Activated B cell treated with CpG ODN at 0.5 μM for 24 hours (primary cell): ENCODE measurements around the gene KCNJ6. TPM values are rescaled to one million over a fixed set of nuclear protein-coding genes. Genes with fewer than 3 reads are reported as not detected.

Experiments used
- ATAC-seq: fragments of 200-7000 bp; cut with Tn5 transposase; one replicate; pipeline ENCODE4 v1.10.0; 2021; ENCODE audit warnings: low read depth, mild to moderate bottlenecking, moderate library complexity
- CTCF ChIA-PET: fragments of 350-600 bp; sonication (Branson Sonifier 250); formaldehyde crosslinking; loops from one replicate; lab custom pipeline; 2021; ENCODE audit warnings: antibody characterized with exemption; lab: Charles Lee
- POLR2A ChIA-PET: fragments of 350-600 bp; sonication (Branson Sonifier 250); formaldehyde crosslinking; loops from one replicate; lab custom pipeline; 2021; ENCODE audit warnings: antibody characterized with exemption; lab: Charles Lee
- DNase-seq: peaks from one replicate; pipeline ENCODE4 v3.0.0; 2022
- H3K27ac Mint-ChIP-seq: one replicate; pipeline ENCODE4 v1.8.0; 2020; ENCODE audit warnings: mixed read lengths
- H3K27me3 Mint-ChIP-seq: one replicate; pipeline ENCODE4 v1.8.0; 2021; ENCODE audit warnings: mixed read lengths
- H3K36me3 Mint-ChIP-seq: one replicate; pipeline ENCODE4 v1.8.0; 2021; ENCODE audit warnings: low read depth, mixed read lengths
- H3K4me1 Mint-ChIP-seq: one replicate; pipeline ENCODE4 v1.8.0; 2021; ENCODE audit warnings: mixed read lengths
- H3K4me3 Mint-ChIP-seq: one replicate; pipeline ENCODE4 v1.8.0; 2020; ENCODE audit warnings: mild to moderate bottlenecking, mixed read lengths
- H3K9me3 Mint-ChIP-seq: one replicate; pipeline ENCODE4 v1.8.0; 2020; ENCODE audit warnings: mixed read lengths
- intact Hi-C: fragments of 100-400 bp; cut with micrococcal nuclease; formaldehyde crosslinking; loops from one replicate; pipeline ENCODE4 v1.15.1; 2024
- total RNA-seq: library from RNA; stranded (reverse); gene quantifications from 2 replicates; pipeline ENCODE4 v1.2.3, GENCODE V29; 2022
- TF ChIP-seq, protein P1 (sequence below): fragments of 200-600 bp; IDR thresholded peaks from one replicate; pipeline ENCODE4 v1.8.0; 2022; ENCODE audit warnings: antibody characterized with exemption, mild to moderate bottlenecking

Gene KCNJ6
- total RNA-seq, 1 donor from 2014 or later: not detected

DNA sequence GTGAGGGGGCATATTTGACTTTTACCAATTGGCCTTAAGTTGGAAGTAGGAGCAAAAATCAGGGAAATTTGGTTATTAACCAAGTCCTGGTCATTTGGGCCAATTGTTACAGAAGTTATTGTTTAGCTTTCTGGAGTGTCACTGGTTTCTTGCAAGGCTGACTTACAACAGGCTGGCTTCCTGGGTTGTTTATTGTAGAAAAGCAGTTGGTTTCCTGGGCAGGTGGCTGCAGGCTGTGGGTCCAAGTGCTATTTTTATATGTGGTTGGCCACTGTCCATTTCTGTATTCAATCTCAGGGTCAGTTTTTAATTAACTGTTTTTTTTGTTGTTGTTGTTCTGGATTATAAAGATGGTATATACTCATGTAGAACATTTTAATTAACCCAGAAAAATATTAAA is 174.1 kb downstream of the KCNJ6 start:
- DNase-seq: no peak
- CTCF ChIA-PET: no interaction called here
- Mint-ChIP-seq H3K27ac (no peak overlapping the region), H3K9me3 (no peaks in the 10 kb centered on the region), H3K27me3 (no peaks in the 10 kb centered on the region), H3K36me3 (no peaks in the 10 kb centered on the region), H3K4me1 (no peaks in the 10 kb centered on the region), H3K4me3 (no peak overlapping the region)
- TF ChIP-seq, protein P1, sequence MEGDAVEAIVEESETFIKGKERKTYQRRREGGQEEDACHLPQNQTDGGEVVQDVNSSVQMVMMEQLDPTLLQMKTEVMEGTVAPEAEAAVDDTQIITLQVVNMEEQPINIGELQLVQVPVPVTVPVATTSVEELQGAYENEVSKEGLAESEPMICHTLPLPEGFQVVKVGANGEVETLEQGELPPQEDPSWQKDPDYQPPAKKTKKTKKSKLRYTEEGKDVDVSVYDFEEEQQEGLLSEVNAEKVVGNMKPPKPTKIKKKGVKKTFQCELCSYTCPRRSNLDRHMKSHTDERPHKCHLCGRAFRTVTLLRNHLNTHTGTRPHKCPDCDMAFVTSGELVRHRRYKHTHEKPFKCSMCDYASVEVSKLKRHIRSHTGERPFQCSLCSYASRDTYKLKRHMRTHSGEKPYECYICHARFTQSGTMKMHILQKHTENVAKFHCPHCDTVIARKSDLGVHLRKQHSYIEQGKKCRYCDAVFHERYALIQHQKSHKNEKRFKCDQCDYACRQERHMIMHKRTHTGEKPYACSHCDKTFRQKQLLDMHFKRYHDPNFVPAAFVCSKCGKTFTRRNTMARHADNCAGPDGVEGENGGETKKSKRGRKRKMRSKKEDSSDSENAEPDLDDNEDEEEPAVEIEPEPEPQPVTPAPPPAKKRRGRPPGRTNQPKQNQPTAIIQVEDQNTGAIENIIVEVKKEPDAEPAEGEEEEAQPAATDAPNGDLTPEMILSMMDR: no peak
- POLR2A ChIA-PET: no interaction called here
- intact Hi-C loops: no loop called here
- ATAC-seq: no peak

DNA sequence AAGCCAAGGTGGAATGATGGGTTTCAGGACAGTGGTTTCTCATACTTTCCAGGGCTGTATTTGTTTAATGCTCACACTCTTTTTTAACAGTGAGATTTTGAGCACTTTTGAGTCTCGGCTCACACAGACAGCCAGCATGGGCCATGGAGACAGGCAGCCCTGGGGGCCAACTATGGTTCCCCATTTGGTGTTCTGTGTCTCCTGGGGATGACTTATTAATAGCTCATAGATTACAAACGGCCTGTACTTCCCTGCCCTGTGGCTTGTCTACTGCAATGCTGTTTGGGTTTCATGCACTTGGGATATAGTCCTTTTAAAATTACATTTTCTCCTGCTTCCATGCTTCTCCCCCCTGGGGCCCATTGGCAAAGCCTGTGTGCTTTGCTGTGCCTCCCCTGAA is 178.3 kb downstream of the KCNJ6 start:
- TF ChIP-seq, protein P1: no peak
- Mint-ChIP-seq H3K27me3 (peaks cover 3% of the 10 kb centered on the region), H3K4me1 (no peaks in the 10 kb centered on the region), H3K36me3 (no peaks in the 10 kb centered on the region), H3K27ac (no peak overlapping the region), H3K4me3 (no peak overlapping the region), H3K9me3 (no peaks in the 10 kb centered on the region)
- ChIA-PET CTCF (no interaction called here), POLR2A (no interaction called here)
- intact Hi-C loops: no loop called here
- ATAC-seq: no peak
- no peak for DNase-seq

DNA sequence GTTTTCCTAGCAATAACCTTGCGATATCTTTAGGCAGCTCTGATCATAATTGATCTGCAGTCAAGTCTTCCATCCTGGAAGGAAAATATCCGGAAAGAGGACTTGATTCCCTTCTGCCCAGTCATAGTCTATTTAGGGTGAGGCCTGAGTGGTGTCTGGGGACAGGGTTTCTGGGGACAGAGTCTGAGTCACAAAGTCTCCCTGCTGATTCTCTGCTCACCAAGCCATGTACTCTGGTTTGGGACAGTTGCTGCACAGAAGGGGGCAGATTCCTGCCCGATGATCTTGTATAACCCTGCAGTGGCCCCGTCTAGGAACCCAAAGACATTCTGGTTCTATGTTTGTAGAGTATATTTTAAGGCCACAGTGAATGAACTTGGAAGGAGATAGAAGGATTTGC is 178.8 kb downstream of the KCNJ6 start:
- Mint-ChIP-seq H3K27me3 (peaks cover 3% of the 10 kb centered on the region), H3K4me1 (no peaks in the 10 kb centered on the region), H3K4me3 (no peak overlapping the region), H3K36me3 (no peaks in the 10 kb centered on the region), H3K9me3 (no peaks in the 10 kb centered on the region), H3K27ac (no peak overlapping the region)
- intact Hi-C loops: no loop called here
- CTCF ChIA-PET: no interaction called here
- ATAC-seq (no peak), DNase-seq (no peak)
- POLR2A ChIA-PET: no interaction called here
- TF ChIP-seq, protein P1: no peak

DNA sequence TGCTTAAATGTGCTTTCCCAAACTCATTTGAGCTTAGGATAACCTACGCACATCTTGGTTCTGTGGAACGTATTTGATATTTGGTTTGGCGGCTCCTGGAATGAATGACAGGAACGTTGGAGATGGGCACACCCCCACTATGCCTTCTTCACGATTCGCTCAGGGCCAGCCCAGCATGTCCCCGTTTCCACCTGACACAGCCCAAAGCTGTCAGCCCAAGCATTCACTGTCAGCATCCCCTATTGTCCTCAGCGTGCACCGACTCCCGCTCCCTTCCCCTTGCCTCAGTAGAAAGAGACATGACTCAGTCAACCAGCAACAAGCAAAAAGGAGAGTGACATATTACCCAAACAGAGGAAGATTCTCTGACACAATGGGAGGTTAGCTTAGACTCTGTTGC is 181.4 kb downstream of the KCNJ6 start:
- ATAC-seq (no peak), DNase-seq (no peak)
- ChIA-PET CTCF (no interaction called here), POLR2A (no interaction called here)
- Mint-ChIP-seq H3K4me1 (no peaks in the 10 kb centered on the region), H3K36me3 (no peaks in the 10 kb centered on the region), H3K27me3 (peaks cover 3% of the 10 kb centered on the region), H3K4me3 (no peak overlapping the region), H3K9me3 (no peaks in the 10 kb centered on the region), H3K27ac (no peak overlapping the region)
- intact Hi-C loops: no loop called here
- TF ChIP-seq, protein P1: no peak

DNA sequence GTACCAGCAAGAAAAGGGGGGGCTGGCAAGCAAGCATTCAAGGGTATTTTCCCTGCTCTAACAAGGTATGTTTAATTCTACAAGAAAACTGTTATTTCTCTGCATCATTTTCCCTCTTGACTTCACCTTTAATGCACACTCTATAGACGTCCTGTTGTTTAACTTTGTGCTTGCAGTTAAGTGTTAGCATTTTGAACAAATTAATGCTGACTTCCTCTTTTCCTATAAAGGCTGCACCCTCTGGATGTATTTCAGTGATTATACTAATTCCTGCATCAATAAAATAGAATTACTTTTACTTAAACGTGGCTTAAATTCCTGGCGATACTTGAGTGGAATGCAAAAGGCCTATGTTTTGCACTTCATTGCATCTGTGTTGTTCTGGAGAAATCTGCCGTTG is 183.3 kb downstream of the KCNJ6 start:
- POLR2A ChIA-PET: no interaction called here

More for the DNA sequence above, 183.3 kb downstream of the KCNJ6 start:
- Mint-ChIP-seq H3K9me3 (no peaks in the 10 kb centered on the region), H3K27ac (no peak overlapping the region), H3K4me1 (no peaks in the 10 kb centered on the region), H3K36me3 (no peaks in the 10 kb centered on the region), H3K27me3 (peaks cover 3% of the 10 kb centered on the region), H3K4me3 (no peak overlapping the region)
- CTCF ChIA-PET: no interaction called here
- DNase-seq (no peak), ATAC-seq (no peak)
- intact Hi-C loops: no loop called here
- TF ChIP-seq, protein P1: no peak
